HG03432 (cell line): Measurements from ENCODE around the gene ZNF585A.
"Not testable (repeated sequence)": the region's sequence is repeated elsewhere in the genome, so short reads cannot be mapped to it uniquely, and the experiment has no call there.

Experiments
- ATAC-seq: cut with Tn5 transposase; IDR thresholded peaks from one replicate; pipeline ENCODE4 v1.9.1; 2021; ENCODE audit warnings: mild to moderate bottlenecking, moderate library complexity; ENCODE audit not compliant: unreplicated experiment

Gene ZNF585A

GRCh38 chr19:37172368-37173366 lies at the start of gene ZNF585A:
Gene ZNF585A, minus strand, starts transcription at chr19:37172695. Its CDS starts 2,785 bp downstream, at chr19:37169910.
- ATAC-seq: peak; percentile 98

DNA sequence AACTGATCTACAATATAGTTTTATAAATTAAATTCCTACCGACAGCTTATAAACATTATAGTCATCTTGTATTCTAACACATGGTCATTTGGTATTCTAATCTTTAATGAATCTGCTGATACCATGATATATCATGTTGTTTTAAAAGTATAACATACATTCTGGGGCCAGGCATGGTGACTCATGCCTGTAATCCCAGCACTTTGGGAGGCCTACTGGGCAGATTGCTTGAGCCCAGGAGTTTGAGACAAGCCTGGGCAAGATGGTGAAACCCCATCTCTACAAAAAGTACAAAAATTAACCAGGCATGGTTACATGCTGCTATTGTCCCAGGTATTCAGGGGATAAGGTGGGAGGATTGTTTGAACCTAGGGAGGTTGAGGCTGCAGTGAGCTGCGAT lies 48.6 kb upstream of the ZNF585A start:
- ATAC-seq: no peak

- no peak for ATAC-seq
These were observed 47.9 kb upstream of the ZNF585A start for GRCh38 chr19:37220383-37220782.

DNA sequence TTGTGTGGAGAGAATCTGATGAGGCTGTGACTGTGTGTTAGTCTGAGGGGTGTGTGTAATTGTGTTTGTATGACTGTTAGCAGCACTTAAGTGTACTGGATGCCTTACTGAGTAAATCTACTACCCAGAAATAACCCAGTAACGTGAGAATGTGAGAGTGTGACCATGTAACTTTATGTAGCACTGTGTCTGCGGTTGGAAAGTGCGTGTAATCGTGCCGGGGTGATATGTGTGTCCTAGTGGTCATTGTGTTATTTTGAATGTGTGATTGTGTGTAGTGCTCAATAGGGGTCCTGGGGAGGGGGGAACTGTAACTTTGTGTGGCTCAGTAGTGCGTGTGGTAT lies 46.1 kb upstream of the ZNF585A start:
- peak; percentile 7 for ATAC-seq

DNA sequence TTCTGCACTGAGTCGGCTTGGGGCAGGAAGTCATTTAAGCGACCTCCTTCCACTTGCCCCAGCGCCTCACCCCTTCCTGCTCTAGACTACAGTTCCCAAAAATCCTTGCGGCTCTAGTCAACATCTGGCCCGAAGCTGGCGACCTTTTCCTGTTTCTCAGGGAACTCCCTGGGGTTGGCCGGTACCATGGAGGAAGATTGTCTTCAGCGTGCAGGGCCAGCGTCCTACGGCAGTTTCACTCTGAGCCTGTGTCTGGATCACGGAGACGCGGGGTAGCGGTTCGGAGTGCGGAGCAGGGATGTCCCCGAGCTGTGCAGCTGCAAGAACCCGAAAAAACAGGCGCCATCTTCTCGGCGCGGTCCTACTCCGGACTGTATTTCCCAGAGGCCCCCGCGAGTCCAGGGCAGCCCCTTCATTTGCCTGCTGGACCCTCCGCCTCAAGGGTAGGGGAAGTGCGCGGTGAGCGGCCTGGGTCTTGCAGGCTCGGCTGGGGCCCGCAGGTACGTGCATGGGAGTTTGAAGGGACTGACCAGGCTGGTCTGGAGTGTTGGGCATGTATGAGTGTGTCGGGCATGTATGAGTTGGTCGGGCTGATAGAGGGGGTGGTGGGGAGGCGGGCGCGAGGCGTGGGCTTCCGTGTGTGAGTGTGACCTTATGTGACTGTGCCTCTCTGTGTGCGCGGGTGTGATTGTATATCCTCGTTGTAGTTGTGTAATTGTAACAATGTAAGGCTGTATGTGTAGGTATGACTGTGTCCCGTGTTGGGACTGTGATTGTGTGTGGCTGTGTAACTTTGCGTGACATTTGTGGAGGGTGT lies 45.5 kb upstream of the ZNF585A start, which contains the start of gene ZNF383:
Gene ZNF383, plus strand, starts transcription at position 440 of the 817 bp plus-strand sequence. CDS start 12,240 bp downstream, outside the sequence.
- ATAC-seq: peak; percentile 91

- peak; percentile 3 for ATAC-seq
These were observed 44.9 kb upstream of the ZNF585A start for GRCh38 chr19:37217480-37217774.

GRCh38 chr19:37197768-37198167 lies 25.3 kb upstream of the ZNF585A start:
- no peak for ATAC-seq

DNA sequence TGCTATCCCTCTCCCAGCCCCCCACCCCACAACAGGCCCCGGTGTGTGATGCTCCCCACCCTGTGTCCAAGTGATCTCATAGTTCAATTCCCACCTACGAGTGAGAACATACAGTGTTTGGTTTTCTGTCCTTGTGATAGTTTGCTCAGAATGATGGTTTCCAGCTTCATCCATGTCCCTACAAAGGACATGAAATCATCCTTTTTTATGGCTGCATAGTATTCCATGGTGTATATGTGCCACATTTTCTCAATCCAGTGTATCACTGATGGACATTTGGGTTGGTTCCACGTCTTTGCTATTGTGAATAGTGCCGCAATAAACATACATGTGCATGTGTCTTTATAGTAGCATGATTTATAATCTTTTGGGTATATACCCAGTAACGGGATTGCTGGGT lies 24.6 kb upstream of the ZNF585A start:
- not testable (repeated sequence) for ATAC-seq

GRCh38 chr19:37195248-37195647 lies 22.8 kb upstream of the ZNF585A start:
- not testable (repeated sequence) for ATAC-seq

- not testable (repeated sequence) for ATAC-seq
These were observed 13.6 kb upstream of the ZNF585A start for GRCh38 chr19:37186071-37186470.

- ATAC-seq: no peak
These were observed 6.9 kb downstream of the ZNF585A start for GRCh38 chr19:37165635-37166034.

DNA sequence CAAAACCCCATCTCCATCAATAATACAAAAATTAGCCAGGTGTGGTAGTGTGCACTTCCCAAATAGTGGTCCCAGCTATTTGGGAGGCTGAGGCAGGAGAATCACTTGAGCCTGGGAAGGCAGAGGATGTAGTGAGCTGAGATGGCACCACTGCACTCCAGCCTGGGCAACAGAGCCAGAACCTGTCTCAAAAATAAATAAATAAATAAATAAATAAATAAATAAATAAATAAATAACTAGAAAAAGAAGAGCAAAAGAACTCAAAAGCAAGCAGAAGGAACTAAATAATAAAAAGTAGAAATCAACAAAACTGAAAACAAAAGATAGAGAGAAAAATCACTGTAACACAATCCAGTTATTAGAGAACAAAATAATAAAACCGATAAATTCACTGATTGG lies 12.3 kb downstream of the ZNF585A start:
- ATAC-seq: no peak

DNA sequence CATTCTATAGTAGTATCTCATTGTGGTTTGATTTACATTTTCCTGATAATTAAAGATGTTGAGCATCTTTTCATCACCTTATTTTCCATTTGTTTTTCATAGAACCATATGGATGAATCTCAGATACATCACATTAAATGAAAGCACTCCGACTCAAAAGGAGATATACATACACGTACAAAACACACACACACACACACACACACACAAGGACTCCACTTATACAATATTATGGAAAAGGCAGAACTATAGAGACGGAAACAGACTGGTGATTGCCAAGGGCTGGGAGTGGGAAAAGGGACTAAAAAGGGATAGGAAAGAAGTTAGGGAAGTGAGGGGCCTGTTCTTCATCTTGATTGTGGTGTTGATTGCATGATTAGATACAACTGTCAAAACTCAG lies 24.3 kb downstream of the ZNF585A start:
- ATAC-seq: no peak

GRCh38 chr19:37136111-37136510 lies 36.4 kb downstream of the ZNF585A start:
- no peak for ATAC-seq

DNA sequence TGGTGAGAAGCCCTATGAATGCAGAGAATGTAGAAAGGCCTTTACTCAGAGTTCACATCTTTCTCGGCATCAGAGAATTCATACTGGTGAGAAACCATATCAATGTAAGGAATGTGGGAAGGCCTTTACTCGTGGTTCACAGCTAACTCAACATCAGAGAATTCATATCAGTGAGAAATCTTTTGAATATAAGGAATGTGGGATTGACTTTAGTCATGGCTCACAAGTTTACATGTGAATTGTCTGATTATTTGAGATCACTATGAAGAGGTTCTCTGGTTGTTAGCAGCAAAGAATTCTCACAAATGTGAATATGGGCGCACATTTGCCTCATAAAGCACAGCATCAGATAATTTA lies 43.7 kb downstream of the ZNF585A start:
- ATAC-seq: no peak

DNA sequence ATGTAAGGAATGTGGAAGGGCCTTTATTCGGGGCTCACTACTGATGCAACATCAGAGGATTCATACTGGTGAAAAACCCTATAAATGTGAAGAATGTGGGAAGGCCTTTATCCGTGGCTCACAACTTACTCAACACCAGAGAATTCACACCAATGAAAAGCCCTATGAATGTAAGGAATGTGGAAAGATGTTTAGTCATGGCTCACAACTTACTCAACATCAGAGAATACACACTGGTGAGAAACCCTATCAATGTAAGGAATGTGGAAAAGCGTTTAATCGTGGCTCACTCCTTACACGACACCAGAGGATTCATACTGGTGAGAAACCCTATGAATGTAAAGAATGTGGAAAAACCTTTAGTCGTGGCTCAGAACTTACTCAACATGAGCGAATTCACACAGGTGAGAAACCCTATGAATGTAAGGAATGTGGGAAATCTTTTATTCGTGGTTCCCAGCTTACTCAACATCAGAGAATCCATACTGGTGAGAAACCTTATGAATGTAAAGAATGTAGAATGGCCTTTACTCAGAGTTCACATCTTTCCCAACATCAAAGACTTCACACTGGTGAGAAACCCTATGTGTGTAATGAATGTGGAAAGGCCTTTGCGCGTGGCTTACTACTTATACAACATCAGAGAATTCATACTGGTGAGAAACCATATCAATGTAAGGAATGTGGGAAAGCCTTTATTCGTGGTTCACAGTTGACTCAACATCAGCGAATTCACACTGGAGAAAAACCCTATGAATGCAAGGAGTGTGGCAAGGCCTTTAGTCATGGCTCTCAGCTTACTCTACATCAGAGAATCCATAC lies 44.3 kb downstream of the ZNF585A start:
- ATAC-seq: no peak

DNA sequence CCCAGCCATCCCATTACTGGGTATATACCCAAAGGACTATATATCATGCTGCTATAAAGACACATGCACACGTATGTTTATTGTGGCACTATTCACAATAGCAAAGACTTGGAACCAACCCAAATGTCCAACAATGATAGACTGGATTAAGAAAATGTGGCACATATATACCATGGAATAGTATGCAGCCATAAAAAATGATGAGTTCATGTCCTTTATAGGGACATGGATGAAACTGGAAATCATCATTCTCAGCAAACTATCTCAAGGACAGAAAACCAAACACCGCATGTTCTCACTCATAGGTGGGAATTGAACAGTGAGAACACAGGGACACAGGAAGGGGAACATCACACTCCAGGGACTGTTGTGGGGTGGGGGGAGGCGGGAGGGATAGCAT lies 50.4 kb downstream of the ZNF585A start:
- not testable (repeated sequence) for ATAC-seq

DNA sequence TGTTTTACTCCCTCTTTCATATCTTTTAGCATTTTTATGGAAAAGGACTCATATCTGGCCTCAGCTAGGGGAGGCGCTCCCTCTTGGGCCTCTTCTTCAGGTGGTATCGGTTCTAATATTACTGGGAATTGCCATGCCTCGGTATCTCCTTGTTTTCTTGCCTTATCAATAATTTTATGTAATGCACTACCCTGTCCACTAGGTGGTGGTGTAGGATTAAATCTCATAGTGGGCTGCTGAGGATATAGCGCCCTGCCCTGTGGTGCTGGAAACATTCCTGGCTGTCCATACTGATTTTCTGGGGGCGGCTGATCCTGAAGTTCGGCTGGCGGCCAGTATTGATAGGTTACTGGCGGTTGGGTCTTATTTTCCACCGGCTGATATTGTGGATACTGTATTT lies 58.5 kb downstream of the ZNF585A start:
- ATAC-seq: no peak

GRCh38 chr19:37111753-37112152 lies 60.7 kb downstream of the ZNF585A start:
- ATAC-seq: not testable (repeated sequence)

DNA sequence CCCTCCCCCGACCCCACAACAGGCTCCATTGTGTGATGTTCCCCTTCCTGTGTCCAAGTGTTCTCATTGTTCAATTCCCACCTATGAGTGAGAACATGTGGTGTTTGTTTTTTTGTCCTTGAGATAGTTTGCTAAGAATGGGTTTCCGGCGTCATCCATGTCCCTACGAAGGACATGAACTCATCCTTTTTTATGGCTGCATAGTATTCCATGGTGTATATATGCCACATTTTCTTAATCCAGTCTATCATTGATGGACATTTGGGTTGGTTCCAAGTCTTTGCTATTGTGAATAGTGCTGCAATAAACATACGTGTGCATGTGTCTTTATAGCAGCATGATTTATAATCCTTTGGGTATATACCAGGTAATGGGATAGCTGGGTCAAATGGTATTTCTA lies 68.4 kb downstream of the ZNF585A start:
- ATAC-seq: not testable (repeated sequence)

DNA sequence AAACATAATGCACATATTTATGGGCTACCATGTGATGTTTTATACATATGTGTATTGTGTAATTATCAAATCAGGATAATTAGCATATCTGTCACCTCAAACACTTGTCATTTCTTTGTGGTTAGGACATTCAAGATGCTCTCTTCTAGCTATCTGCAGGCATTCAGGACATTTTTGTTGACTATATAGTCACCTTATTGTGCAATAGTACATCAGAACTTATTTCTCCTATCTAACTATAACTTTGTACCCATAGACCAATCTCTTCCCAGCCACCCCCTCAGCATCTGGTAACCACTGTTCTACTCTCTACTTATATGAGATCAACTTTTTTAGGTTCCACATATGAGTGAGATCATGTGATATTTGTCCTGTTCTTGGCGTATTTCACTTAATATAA lies 73.9 kb downstream of the ZNF585A start:
- no peak for ATAC-seq
